ENCODE data around the gene TMEM154. TPM values are rescaled to one million over a fixed set of nuclear protein-coding genes. Genes with fewer than 3 reads are reported as not detected.

The TMEM154 gene
- total and polyA plus RNA-seq, 10 of the 15 experiments (the other 5 are each of a cell fraction or from before 2014, with no cell fraction given): 5.1 to 41.4 (median 18.2) TPM

- Histone ChIP-seq H2AFZ (ENCODE audit: control insufficient read depth, low read depth, low read length) (no peak overlapping the region), H3K4me1 (ENCODE audit: control insufficient read depth, insufficient read depth, low read length) (peaks cover 11% of the 10 kb centered on the region), H3K4me2 (ENCODE audit: control insufficient read depth, insufficient read depth) (no peak overlapping the region), H3K4me3 (no peak overlapping the region), H4K20me1 (ENCODE audit: control insufficient read depth, insufficient read depth) (no peaks in the 10 kb centered on the region), H3K9ac (ENCODE audit: control insufficient read depth, insufficient read depth, low read length) (no peak overlapping the region), H3K36me3 (ENCODE audit: control insufficient read depth in 2 of 2, insufficient read depth in 2 of 2, low read length in 1 of 2) (no peaks in the 10 kb centered on the region), H3K9me3 (replicated peaks; ENCODE audit: control insufficient read depth, insufficient read depth, low read length) (peaks cover 8% of the 10 kb centered on the region; the same call in 2 of the 3 replicates), H3K79me2 (ENCODE audit: control insufficient read depth, insufficient read depth, low read length) (no peaks in the 10 kb centered on the region), H3K27me3 (replicated peaks in 1 of 2; ENCODE audit: control insufficient read depth in 2 of 2, insufficient read depth in 2 of 2, low read length in 1 of 2) (no peaks in the 10 kb centered on the region), H3K27ac (ENCODE audit: control insufficient read depth, insufficient read depth) (no peak overlapping the region)
- TF ChIP-seq POLR2AphosphoS2 (IDR thresholded peaks at IDR 0.05; ENCODE audit: low read depth, low read length): no peak
- 90% methylated on average over 4 of the region's 4 CpGs for whole genome bisulfite sequencing (ENCODE audit: insufficient coverage, insufficient replicate concordance, low lambda C conversion rate, missing lambda C conversion rate)
- ATAC-seq (no peak), DNase-seq (ENCODE audit: low read depth, low spot score) (no peak), FAIRE-seq (no peak)
- ChIA-PET CTCF (interaction anchor here (0.7 to 2.7 kb wide), 8 partner anchors 10 to 254 kb away, joined by 3 to 18 read pairs (median 6); no protein-coding TSS in a partner anchor), RAD21 (ENCODE audit: unreplicated experiment) (interaction anchor here (0.8 to 2.4 kb wide), 9 partner anchors 10 to 207 kb away, joined by 3 to 14 read pairs (median 8); partner anchors contain the start of genes ARFIP1, TIGD4 and TMEM154), SMC1A (ENCODE audit: uncharacterized antibody, unreplicated experiment) (interaction anchor here (1.3 to 3.4 kb wide), 7 partner anchors 10 to 205 kb away, joined by 3 to 23 read pairs (median 14); no protein-coding TSS in a partner anchor), POLR2A (interaction anchor here (0.7 to 2.8 kb wide), 4 partner anchors 10 to 492 kb away, joined by 3 to 14 read pairs (median 4); no protein-coding TSS in a partner anchor)
- intact Hi-C loops (cut with micrococcal nuclease; ENCODE audit: unreplicated experiment) (no loop called here), in situ Hi-C loops (cut with MboI) (no loop called here)
- BruUV-seq (replicated peaks): no TSS peak
Observed at GRCh38 chr4:152708796-152709195, 29.0 kb upstream of the TMEM154 start.

GRCh38 chr4:152708361-152708760, 28.6 kb upstream of the TMEM154 start:
- Histone ChIP-seq H3K9me3 (replicated peaks; ENCODE audit: control insufficient read depth, insufficient read depth, low read length) (peaks cover 8% of the 10 kb centered on the region; the same call in 2 of the 3 replicates), H4K20me1 (ENCODE audit: control insufficient read depth, insufficient read depth) (no peaks in the 10 kb centered on the region), H3K9ac (ENCODE audit: control insufficient read depth, insufficient read depth, low read length) (no peak overlapping the region), H3K4me2 (ENCODE audit: control insufficient read depth, insufficient read depth) (no peak overlapping the region), H3K27ac (ENCODE audit: control insufficient read depth, insufficient read depth) (no peak overlapping the region), H3K4me1 (ENCODE audit: control insufficient read depth, insufficient read depth, low read length) (peaks cover 11% of the 10 kb centered on the region), H3K79me2 (ENCODE audit: control insufficient read depth, insufficient read depth, low read length) (no peaks in the 10 kb centered on the region), H3K27me3 (replicated peaks in 1 of 2; ENCODE audit: control insufficient read depth in 2 of 2, insufficient read depth in 2 of 2, low read length in 1 of 2) (no peaks in the 10 kb centered on the region), H3K36me3 (ENCODE audit: control insufficient read depth in 2 of 2, insufficient read depth in 2 of 2, low read length in 1 of 2) (no peaks in the 10 kb centered on the region), H2AFZ (ENCODE audit: control insufficient read depth, low read depth, low read length) (no peak overlapping the region), H3K4me3 (no peak overlapping the region)
- RAD21 ChIA-PET (ENCODE audit: unreplicated experiment): interaction anchor here (0.8 to 2.4 kb wide), 8 partner anchors 10 to 206 kb away, joined by 3 to 14 read pairs (median 6); partner anchors contain the start of genes ARFIP1, TIGD4 and TMEM154
- DNase-seq (ENCODE audit: low read depth, low spot score) (no peak), FAIRE-seq (no peak), ATAC-seq (no peak)
- WGBS (ENCODE audit: insufficient coverage, insufficient replicate concordance, low lambda C conversion rate, missing lambda C conversion rate): 100% methylated on average over 1 of the region's 1 CpG
- SMC1A ChIA-PET (ENCODE audit: uncharacterized antibody, unreplicated experiment): interaction anchor here (2.4 to 3.4 kb wide), 5 partner anchors 9 to 65 kb away, joined by 6 to 23 read pairs (median 19); no protein-coding TSS in a partner anchor
- POLR2A ChIA-PET: interaction anchor here (2.8 kb wide), 1 partner anchor 10 kb away, joined by 14 read pairs; no protein-coding TSS in a partner anchor
- in situ Hi-C loops (cut with MboI): no loop called here
- CTCF ChIA-PET: interaction anchor here (0.7 to 2.7 kb wide), 8 partner anchors 10 to 207 kb away, joined by 3 to 18 read pairs (median 6); no protein-coding TSS in a partner anchor
- BruUV-seq (replicated peaks): no TSS peak
- TF ChIP-seq RCOR1 (conservative IDR thresholded peaks at IDR 0.05; ENCODE audit: low read depth, low read length): no peak
- intact Hi-C loops (cut with micrococcal nuclease; ENCODE audit: unreplicated experiment): no loop called here
